GM12801 (cell line): ENCODE data around the gene ASXL1.

Experiments used
- CTCF ChIP-seq: IDR thresholded peaks from one replicate; pipeline ENCODE4 v1.5.1; 2011; ENCODE audit warnings: control low read depth; ENCODE audit not compliant: insufficient read length; ENCODE audit errors: extremely low read depth

ASXL1 gene

DNA sequence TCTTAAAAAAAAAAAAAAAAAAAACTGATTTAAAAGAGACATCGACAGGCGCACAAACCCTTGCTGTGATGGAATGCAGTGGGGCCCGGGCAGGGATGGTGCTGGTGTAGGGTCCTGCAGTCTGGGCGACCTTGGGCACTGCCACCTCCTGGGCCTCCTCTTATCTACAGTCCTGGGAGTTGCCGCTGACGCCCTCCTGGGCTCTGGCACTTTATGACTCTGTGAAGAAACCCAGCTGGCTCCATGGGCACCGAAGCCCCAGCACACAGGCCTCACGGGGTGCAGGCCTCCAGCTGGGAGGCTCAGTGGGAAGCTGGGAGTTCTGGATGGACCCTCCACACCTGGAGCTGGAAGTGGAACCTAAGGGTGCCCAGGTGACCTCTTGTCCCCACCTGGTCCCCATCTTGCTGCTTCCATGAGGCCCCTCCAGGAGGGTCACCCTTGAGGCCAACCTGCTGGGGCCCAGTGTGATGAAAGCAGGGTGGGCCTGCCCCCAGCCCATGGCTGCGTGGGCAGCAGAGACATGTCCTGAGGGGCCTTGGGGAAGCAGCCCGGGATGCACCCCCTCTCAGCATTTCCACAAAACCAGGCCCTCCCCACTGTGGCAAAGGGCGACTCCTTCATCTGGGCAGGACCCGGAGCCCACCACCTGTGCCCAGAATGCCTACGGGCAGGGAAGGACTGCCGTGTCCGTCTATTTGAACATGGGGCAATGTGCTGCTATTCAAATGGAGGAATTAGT lies 104.9 kb downstream of the ASXL1 start:
- no peak for TF ChIP-seq CTCF

- no peak for TF ChIP-seq CTCF
Measured at GRCh38 chr20:32463642-32464400, 105.7 kb downstream of the ASXL1 start.

- TF ChIP-seq CTCF, result no peak
Measured at GRCh38 chr20:32464401-32465091, 106.4 kb downstream of the ASXL1 start.

DNA sequence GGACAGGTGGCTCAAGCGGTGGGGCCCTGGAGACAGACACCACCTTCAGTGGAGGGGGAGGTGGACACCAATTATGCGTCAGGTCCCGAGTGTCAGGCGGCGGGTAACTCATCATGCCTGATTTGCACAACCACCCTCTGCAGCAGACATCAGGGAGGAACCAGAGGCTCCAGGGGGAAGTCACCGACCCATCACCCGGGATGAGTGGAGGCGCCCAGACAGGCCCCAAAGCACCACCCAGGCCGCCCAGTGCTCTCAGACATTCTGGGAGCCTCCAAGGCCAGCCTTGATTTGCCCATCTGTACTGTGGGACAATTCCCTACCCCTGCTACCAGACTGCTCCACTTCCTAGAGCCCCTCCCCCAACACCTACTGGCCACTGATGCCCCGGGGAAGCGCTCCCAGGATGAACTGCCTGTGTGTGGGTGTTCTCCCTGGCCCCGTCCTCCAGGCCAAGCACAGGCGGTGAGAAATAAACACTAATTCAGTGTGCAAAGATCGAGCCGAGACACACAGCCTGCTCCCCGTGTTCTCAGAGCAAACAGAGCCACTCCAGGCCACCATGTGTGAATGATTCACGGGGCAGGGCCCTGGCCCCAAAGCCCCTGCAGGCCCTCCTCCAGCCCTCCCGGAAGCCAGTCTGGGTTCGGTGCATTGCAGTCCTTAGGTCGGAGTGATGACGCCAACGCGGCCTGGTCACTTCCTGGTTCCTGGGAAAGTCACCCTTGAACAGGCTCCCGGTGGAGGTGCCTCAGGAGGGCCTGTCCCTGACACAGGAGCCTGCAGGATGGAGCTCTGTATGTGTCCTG lies 107.2 kb downstream of the ASXL1 start:
- no peak for TF ChIP-seq CTCF

- TF ChIP-seq CTCF, result no peak
Measured at GRCh38 chr20:32466739-32467505, 108.8 kb downstream of the ASXL1 start.

DNA sequence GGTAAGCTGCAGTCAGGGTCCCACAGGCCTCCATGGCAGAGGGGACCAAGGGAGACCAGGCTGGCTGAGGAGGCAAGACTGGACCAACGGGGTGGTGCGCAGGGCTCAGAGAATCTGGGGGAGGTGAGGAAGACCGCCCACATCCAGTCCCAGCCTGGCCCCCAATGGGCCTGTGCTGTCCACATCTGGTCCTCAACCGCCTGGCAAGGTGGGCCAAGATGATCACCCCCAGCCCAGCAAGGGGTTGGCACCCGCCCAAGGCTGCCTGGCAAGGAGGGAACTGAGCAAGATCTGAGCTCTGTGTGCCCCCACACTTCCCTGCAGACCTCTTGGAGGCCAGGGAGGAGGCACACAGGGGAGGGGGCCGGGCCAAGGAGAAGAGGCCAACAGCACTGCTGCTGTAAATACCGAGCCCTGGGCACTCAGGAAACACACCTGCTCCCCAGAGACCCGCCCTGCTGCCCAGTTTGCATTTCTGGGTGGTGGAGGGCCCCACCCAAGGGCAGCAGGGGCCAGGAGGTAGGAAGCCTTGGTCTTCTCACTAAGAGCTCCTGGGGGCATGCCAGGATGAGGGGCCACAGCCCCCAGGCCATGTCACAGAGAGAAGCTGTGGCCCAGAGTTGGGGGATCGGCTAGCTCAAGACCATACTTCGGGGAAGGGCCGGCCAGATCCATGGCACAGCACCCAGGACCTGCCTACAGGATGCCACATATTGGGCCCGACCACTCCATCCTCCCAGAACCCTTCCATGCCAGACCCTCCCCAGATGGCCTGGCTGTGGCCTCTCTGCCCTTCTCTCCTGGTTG lies 109.6 kb downstream of the ASXL1 start:
- TF ChIP-seq CTCF, result no peak
